Measurements from ENCODE around the gene PTPRC.

PTPRC gene

GRCh38 chr1:198805498-198806151, 166.8 kb downstream of the PTPRC start:
- DNase-seq (ENCODE audit: low read depth) = no peak
- TF ChIP-seq, protein P1, sequence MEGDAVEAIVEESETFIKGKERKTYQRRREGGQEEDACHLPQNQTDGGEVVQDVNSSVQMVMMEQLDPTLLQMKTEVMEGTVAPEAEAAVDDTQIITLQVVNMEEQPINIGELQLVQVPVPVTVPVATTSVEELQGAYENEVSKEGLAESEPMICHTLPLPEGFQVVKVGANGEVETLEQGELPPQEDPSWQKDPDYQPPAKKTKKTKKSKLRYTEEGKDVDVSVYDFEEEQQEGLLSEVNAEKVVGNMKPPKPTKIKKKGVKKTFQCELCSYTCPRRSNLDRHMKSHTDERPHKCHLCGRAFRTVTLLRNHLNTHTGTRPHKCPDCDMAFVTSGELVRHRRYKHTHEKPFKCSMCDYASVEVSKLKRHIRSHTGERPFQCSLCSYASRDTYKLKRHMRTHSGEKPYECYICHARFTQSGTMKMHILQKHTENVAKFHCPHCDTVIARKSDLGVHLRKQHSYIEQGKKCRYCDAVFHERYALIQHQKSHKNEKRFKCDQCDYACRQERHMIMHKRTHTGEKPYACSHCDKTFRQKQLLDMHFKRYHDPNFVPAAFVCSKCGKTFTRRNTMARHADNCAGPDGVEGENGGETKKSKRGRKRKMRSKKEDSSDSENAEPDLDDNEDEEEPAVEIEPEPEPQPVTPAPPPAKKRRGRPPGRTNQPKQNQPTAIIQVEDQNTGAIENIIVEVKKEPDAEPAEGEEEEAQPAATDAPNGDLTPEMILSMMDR (IDR thresholded peaks at IDR 0.05; ENCODE audit: insufficient read depth, low read depth, low read length, missing control alignments) = no peak
- H3K4me3 ChIP-seq (ENCODE audit: low read length) = no peak overlapping the region

- DNase-seq (ENCODE audit: low read depth) = no peak
- TF ChIP-seq, protein P1 (IDR thresholded peaks at IDR 0.05; ENCODE audit: insufficient read depth, low read depth, low read length, missing control alignments) = no peak
- no peak overlapping the region for H3K4me3 ChIP-seq (ENCODE audit: low read length)
Observed at GRCh38 chr1:198806861-198807260, 168.0 kb downstream of the PTPRC start.

All from epithelial cell of esophagus (primary cell).